CD14-positive monocyte (primary cell): ENCODE results near the gene CNOT8. TPM values are rescaled to one million over a fixed set of nuclear protein-coding genes. Genes with fewer than 3 reads are reported as not detected.

Experiments
- DNase-seq, 3 donors: peaks; one replicate each; pipeline ENCODE4 v3.0.0-alpha.2; 2011 to 2022
- H2AFZ ChIP-seq: 2 replicates; pipeline ENCODE4 v1.6.0; 2012; ENCODE audit warnings: mild to moderate bottlenecking, low read depth, low read length, inconsistent platforms; ENCODE audit not compliant: insufficient read depth, poor library complexity, severe bottlenecking
- H3K27ac ChIP-seq, 2 donors: 1 replicate in 1 of 2; 2 replicates in 1 of 2; pipeline ENCODE4 v1.5.1; 2012 to 2013; ENCODE audit warnings: low read length in 2 of 2, control low read depth in 1 of 2, inconsistent platforms in 1 of 2, low read depth in 1 of 2, mild to moderate bottlenecking in 1 of 2
- H3K27me3 ChIP-seq, 2 donors: one replicate each; pipeline versions ENCODE4 v1.6.0 to v1.6.1; 2011 to 2013; ENCODE audit warnings: low read length in 2 of 2; ENCODE audit not compliant: control insufficient read depth in 2 of 2, insufficient read depth in 2 of 2
- H3K36me3 ChIP-seq, 2 donors: replicated peaks in 1 of 2; 1 replicate in 1 of 2; 2 replicates in 1 of 2; pipeline versions ENCODE4 v1.5.1 to v1.6.1; 2012 to 2013; ENCODE audit warnings: low read length in 2 of 2, control low read depth in 1 of 2, inconsistent platforms in 1 of 2, mild to moderate bottlenecking in 1 of 2; ENCODE audit not compliant: insufficient read depth in 2 of 2, control insufficient read depth in 1 of 2
- H3K4me1 ChIP-seq, 2 donors: 1 replicate in 1 of 2; 2 replicates in 1 of 2; pipeline versions ENCODE4 v1.5.1 to v1.6.1; 2012 to 2013; ENCODE audit warnings: low read length in 2 of 2, control low read depth in 1 of 2, inconsistent platforms in 1 of 2, mild to moderate bottlenecking in 1 of 2, moderate library complexity in 1 of 2; ENCODE audit not compliant: insufficient read depth in 2 of 2, control insufficient read depth in 1 of 2
- H3K4me2 ChIP-seq: replicated peaks from 2 replicates; pipeline ENCODE3; 2012; ENCODE audit warnings: low read length, moderate library complexity, mild to moderate bottlenecking; ENCODE audit not compliant: poor library complexity, severe bottlenecking; ENCODE audit errors: extremely low read depth
- H3K4me3 ChIP-seq, 3 experiments: fragments of 200-600 bp in 1 of 3; sonication (generic) in 1 of 3; replicated peaks in 1 of 3; 1 replicate in 2 of 3; 2 replicates in 1 of 3; pipeline ENCODE4 v1.5.1; 2011 to 2013; ENCODE audit warnings: low read length in 3 of 3, mild to moderate bottlenecking in 3 of 3, control low read depth in 2 of 3, low read depth in 2 of 3, inconsistent platforms in 1 of 3, moderate library complexity in 1 of 3
- H3K79me2 ChIP-seq: 2 replicates; pipeline ENCODE4 v1.6.0; 2012; ENCODE audit warnings: mild to moderate bottlenecking, control low read depth, inconsistent platforms, low read length, moderate library complexity; ENCODE audit not compliant: insufficient read depth
- H3K9ac ChIP-seq: 2 replicates; pipeline ENCODE4 v1.6.0; 2017; ENCODE audit warnings: low read length, mild to moderate bottlenecking; ENCODE audit not compliant: insufficient read depth, poor library complexity, severe bottlenecking
- H3K9me3 ChIP-seq, 2 donors: replicated peaks in 1 of 2; 1 replicate in 1 of 2; 2 replicates in 1 of 2; pipeline versions ENCODE4 v1.5.1 to v1.6.1; 2012 to 2013; ENCODE audit warnings: low read length in 2 of 2, control low read depth in 1 of 2; ENCODE audit not compliant: control insufficient read depth in 1 of 2, insufficient read depth in 1 of 2
- H4K20me1 ChIP-seq: 2 replicates; pipeline ENCODE4 v1.6.0; 2012; ENCODE audit warnings: mild to moderate bottlenecking, low read length, control low read depth, moderate library complexity; ENCODE audit not compliant: insufficient read depth
- H3K27ac Mint-ChIP-seq, 7 donors: one replicate each; pipeline ENCODE4 v1.8.0; 2020; ENCODE audit warnings: mild to moderate bottlenecking in 7 of 7, mixed read lengths in 7 of 7, moderate library complexity in 6 of 7, inconsistent platforms in 2 of 7
- H3K27me3 Mint-ChIP-seq, 3 donors: one replicate each; pipeline ENCODE4 v1.8.0; 2021 to 2022; ENCODE audit warnings: low read depth in 3 of 3, mild to moderate bottlenecking in 3 of 3, mixed read lengths in 3 of 3, moderate library complexity in 3 of 3, inconsistent platforms in 1 of 3
- H3K36me3 Mint-ChIP-seq, 2 donors: one replicate each; pipeline ENCODE4 v1.8.0; 2020; ENCODE audit warnings: mixed read lengths in 2 of 2, inconsistent platforms in 1 of 2, mild to moderate bottlenecking in 1 of 2
- H3K4me1 Mint-ChIP-seq: one replicate; pipeline ENCODE4 v1.8.0; 2020; ENCODE audit warnings: mild to moderate bottlenecking, mixed read lengths
- H3K4me3 Mint-ChIP-seq, 2 donors: one replicate each; pipeline ENCODE4 v1.8.0; 2020; ENCODE audit warnings: mild to moderate bottlenecking in 2 of 2, mixed read lengths in 2 of 2, moderate library complexity in 1 of 2
- H3K9me3 Mint-ChIP-seq, 7 donors: one replicate each; pipeline ENCODE4 v1.8.0; 2020 to 2022; ENCODE audit warnings: mixed read lengths in 7 of 7, mild to moderate bottlenecking in 6 of 7, moderate library complexity in 6 of 7, inconsistent platforms in 2 of 7
- WGBS: methylation state at CpG from one replicate; pipeline ENCODE4 v1.1.5; 2013; ENCODE audit warnings: missing lambda C conversion rate; ENCODE audit not compliant: insufficient coverage; 5-methylcytosine and 5-hydroxymethylcytosine counted together
- intact Hi-C, 2 donors: fragments of 100-400 bp; cut with micrococcal nuclease; formaldehyde crosslinking; loops; one replicate each; pipeline versions ENCODE4 v1.15.0 to v1.15.1; 2023
- polyA plus RNA-seq, 3 donors: library from polyadenylated mRNA; depleted of rRNA in 1 of 3; unstranded in 2 of 3; stranded (reverse) in 1 of 3; fragments of 300-500 nt in 2 of 3; fragments of >200 nt in 1 of 3; fragmentation: Illumina TruSeq in 2 of 3; gene quantifications; 1 replicate in 2 of 3; 2 replicates in 1 of 3; pipeline ENCODE4 v1.2.3, GENCODE V29; 2012 to 2021
- TF ChIP-seq, protein P1 (sequence below): fragments of 200-600 bp; IDR thresholded peaks from one replicate; pipeline ENCODE4 v1.8.0; 2022; ENCODE audit warnings: antibody characterized with exemption, mild to moderate bottlenecking

The CNOT8 gene
- polyA plus RNA-seq, 3 donors: 98.7 to 160 (median 147) TPM

GRCh38 chr5:154892369-154892771 is 33.9 kb downstream of the CNOT8 start:
- Histone ChIP-seq H3K27me3 (no peaks in the 10 kb centered on the region), H4K20me1 (no peaks in the 10 kb centered on the region), H3K36me3 (peaks cover 59 to 94% of the 10 kb centered on the region in 2 donors), H3K4me2 (no peak overlapping the region), H3K4me1 (no peaks in the 10 kb centered on the region), H3K79me2 (no peaks in the 10 kb centered on the region), H3K9ac (no peak overlapping the region), H3K9me3 (peaks cover 0 to 11% of the 10 kb centered on the region in 2 donors), H3K27ac (no peak overlapping the region), H3K4me3 (no peak overlapping the region), H2AFZ (no peak overlapping the region)
- Mint-ChIP-seq H3K4me1 (no peaks in the 10 kb centered on the region), H3K36me3 (peaks cover 82 to 98% of the 10 kb centered on the region in 2 donors), H3K4me3 (no peak overlapping the region), H3K27me3 (no peaks in the 10 kb centered on the region), H3K27ac (peak overlapping the region in 1 of 7 donors; percentile 52), H3K9me3 (peaks cover 2 to 14% (median 7%) of the 10 kb centered on the region in 7 donors)
- 83% methylated on average over 11 of the region's 13 CpGs for WGBS
- no peak for DNase-seq
- intact Hi-C loops: no loop called here
- TF ChIP-seq, protein P1, sequence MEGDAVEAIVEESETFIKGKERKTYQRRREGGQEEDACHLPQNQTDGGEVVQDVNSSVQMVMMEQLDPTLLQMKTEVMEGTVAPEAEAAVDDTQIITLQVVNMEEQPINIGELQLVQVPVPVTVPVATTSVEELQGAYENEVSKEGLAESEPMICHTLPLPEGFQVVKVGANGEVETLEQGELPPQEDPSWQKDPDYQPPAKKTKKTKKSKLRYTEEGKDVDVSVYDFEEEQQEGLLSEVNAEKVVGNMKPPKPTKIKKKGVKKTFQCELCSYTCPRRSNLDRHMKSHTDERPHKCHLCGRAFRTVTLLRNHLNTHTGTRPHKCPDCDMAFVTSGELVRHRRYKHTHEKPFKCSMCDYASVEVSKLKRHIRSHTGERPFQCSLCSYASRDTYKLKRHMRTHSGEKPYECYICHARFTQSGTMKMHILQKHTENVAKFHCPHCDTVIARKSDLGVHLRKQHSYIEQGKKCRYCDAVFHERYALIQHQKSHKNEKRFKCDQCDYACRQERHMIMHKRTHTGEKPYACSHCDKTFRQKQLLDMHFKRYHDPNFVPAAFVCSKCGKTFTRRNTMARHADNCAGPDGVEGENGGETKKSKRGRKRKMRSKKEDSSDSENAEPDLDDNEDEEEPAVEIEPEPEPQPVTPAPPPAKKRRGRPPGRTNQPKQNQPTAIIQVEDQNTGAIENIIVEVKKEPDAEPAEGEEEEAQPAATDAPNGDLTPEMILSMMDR: no peak

- H3K27me3 ChIP-seq: no peaks in the 10 kb centered on the region
- H3K4me1 Mint-ChIP-seq: no peaks in the 10 kb centered on the region
- H3K27ac ChIP-seq: no peak overlapping the region
- H3K36me3 Mint-ChIP-seq: peaks cover 82 to 98% of the 10 kb centered on the region in 2 donors
- intact Hi-C loops: no loop called here
- H3K9ac ChIP-seq: no peak overlapping the region
- H3K27ac Mint-ChIP-seq: peak overlapping the region in 2 of 7 donors; percentile 17 to 44
- no peak for DNase-seq
- TF ChIP-seq, protein P1: no peak
- no peak overlapping the region for H3K4me3 Mint-ChIP-seq
- H2AFZ ChIP-seq: no peak overlapping the region
- peaks cover 56 to 94% of the 10 kb centered on the region in 2 donors for H3K36me3 ChIP-seq
- H3K27me3 Mint-ChIP-seq: no peaks in the 10 kb centered on the region
- H3K9me3 Mint-ChIP-seq: peaks cover 0 to 6% (median 4%) of the 10 kb centered on the region in 7 donors
- H3K4me2 ChIP-seq: no peak overlapping the region
- no peak overlapping the region for H3K4me3 ChIP-seq
- WGBS: no CpG with 5 or more reads among the region's 5 CpGs
- no peaks in the 10 kb centered on the region for H3K4me1 ChIP-seq
- H4K20me1 ChIP-seq: no peaks in the 10 kb centered on the region
- peaks cover 0 to 1% of the 10 kb centered on the region in 2 donors for H3K9me3 ChIP-seq
- H3K79me2 ChIP-seq: no peaks in the 10 kb centered on the region
These were observed 35.0 kb downstream of the CNOT8 start for GRCh38 chr5:154893381-154893780.
